Upper lobe of right lung (tissue), 1 donor: Measurements from ENCODE around the gene GRM5. TPM values are rescaled to one million over a fixed set of nuclear protein-coding genes. Genes with fewer than 3 reads are reported as not detected.

Source experiments
- ATAC-seq: fragments of 200-7000 bp; cut with Tn5 transposase; one replicate; pipeline ENCODE4 v1.9.1; 2020; ENCODE audit warnings: mild to moderate bottlenecking, moderate library complexity
- DNase-seq: peaks from one replicate; pipeline ENCODE4 v3.0.0-alpha.2; 2020
- H3K27ac ChIP-seq: fragments of 200-600 bp; one replicate; pipeline ENCODE4 v1.8.0; 2022
- H3K27me3 ChIP-seq: fragments of 200-600 bp; one replicate; pipeline ENCODE4 v1.8.0; 2022; ENCODE audit warnings: mild to moderate bottlenecking
- H3K36me3 ChIP-seq: fragments of 200-600 bp; one replicate; pipeline ENCODE4 v1.8.0; 2022
- H3K4me1 ChIP-seq: fragments of 200-600 bp; one replicate; pipeline ENCODE4 v1.8.0; 2022
- H3K4me3 ChIP-seq: fragments of 200-600 bp; one replicate; pipeline ENCODE4 v1.8.0; 2022; ENCODE audit warnings: mild to moderate bottlenecking
- H3K9me3 ChIP-seq: fragments of 200-600 bp; one replicate; pipeline ENCODE4 v1.8.0; 2022
- intact Hi-C: fragments of 100-400 bp; cut with DNase I; formaldehyde crosslinking; loops from one replicate; pipeline ENCODE4 v1.11.0; 2022
- total RNA-seq: library from RNA; stranded (reverse); fragmentation: NEBNext Ultra II Directional; extraction: Animal tissue kit (Norgen Biotek cat#: 25700); gene quantifications from one replicate; pipeline ENCODE4 v1.2.1, GENCODE V29; 2021
- TF ChIP-seq, protein P1 (sequence below): fragments of 200-600 bp; IDR thresholded peaks from one replicate; pipeline ENCODE4 v1.8.0; 2022; ENCODE audit warnings: antibody characterized with exemption
- donor health status: DM: no; HTN: yes; CAD: no; lungs with severe emphysema.

The GRM5 gene
- total RNA-seq, 1 donor from 2014 or later: 0.06 TPM

DNA sequence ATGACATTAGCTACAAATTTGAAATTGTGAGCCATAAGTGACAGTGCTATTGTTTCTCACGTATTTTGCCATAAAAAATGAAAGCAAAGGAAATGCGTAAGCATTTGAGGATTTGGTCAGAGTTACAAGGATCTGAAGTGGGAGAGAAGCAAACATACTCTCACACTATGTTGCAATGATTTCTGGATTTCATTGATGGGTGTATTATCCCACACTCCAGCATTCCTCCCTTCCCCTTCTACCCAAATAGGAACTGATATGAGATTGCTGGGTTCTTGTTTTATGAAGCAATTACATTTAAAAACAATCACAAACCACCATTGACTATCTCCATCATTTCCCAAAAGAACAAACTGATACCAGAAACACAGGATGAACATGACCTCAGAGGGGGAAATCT is 414.2 kb downstream of the GRM5 start:
- ATAC-seq (no peak), DNase-seq (no peak)
- no peaks in the 10 kb centered on the region for H3K9me3 ChIP-seq

DNA sequence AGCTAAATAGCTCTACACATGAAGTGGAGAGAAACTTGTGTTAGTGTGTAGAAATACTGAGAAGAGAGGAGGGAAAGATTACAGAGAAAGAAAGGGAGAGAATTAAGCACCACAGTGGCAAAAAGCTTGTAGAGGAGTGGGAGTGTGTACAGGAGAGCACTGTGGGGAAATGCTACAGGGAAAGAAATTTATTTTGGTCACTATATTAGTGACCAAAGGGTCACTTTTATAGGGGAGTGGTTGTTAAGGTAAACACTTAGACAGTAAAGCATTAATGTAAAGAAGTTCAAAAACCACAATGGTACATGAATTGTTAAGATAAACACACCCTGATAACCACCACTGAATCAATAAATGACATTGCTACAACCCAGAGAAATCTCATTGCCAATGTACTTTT is 421.1 kb downstream of the GRM5 start:
- no peaks in the 10 kb centered on the region for H3K27me3 ChIP-seq
- TF ChIP-seq, protein P1, sequence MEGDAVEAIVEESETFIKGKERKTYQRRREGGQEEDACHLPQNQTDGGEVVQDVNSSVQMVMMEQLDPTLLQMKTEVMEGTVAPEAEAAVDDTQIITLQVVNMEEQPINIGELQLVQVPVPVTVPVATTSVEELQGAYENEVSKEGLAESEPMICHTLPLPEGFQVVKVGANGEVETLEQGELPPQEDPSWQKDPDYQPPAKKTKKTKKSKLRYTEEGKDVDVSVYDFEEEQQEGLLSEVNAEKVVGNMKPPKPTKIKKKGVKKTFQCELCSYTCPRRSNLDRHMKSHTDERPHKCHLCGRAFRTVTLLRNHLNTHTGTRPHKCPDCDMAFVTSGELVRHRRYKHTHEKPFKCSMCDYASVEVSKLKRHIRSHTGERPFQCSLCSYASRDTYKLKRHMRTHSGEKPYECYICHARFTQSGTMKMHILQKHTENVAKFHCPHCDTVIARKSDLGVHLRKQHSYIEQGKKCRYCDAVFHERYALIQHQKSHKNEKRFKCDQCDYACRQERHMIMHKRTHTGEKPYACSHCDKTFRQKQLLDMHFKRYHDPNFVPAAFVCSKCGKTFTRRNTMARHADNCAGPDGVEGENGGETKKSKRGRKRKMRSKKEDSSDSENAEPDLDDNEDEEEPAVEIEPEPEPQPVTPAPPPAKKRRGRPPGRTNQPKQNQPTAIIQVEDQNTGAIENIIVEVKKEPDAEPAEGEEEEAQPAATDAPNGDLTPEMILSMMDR: no peak
- DNase-seq (no peak), ATAC-seq (no peak)
- intact Hi-C loops: no loop called here
- no peak overlapping the region for H3K4me3 ChIP-seq
- no peak overlapping the region for H3K27ac ChIP-seq
- H3K9me3 ChIP-seq: no peaks in the 10 kb centered on the region
- H3K4me1 ChIP-seq: no peaks in the 10 kb centered on the region
- H3K36me3 ChIP-seq: no peaks in the 10 kb centered on the region

More for the DNA sequence above, 414.2 kb downstream of the GRM5 start:
- Histone ChIP-seq H3K27me3 (no peaks in the 10 kb centered on the region), H3K36me3 (no peaks in the 10 kb centered on the region), H3K4me1 (no peaks in the 10 kb centered on the region), H3K27ac (no peak overlapping the region), H3K4me3 (no peak overlapping the region)
- TF ChIP-seq, protein P1: no peak
- intact Hi-C loops: no loop called here

DNA sequence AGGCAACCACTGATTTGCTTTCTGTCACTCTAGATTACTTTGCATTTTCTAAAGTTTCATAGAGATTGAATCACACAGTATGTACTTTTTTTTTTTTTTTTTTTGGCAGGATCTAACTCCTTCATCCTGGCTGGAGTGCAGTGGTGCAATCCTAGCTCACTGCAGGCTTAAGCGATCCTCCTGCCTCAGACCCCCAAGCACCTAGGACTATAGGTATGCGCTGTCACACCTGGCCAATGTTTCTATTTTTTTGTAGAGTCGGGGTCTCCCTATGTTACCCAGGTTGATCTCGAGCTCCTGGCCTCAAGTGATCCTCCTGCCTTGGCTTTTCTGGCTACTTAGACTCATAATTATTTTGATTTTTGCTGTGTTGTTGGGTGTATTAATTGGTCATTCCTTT is 433.6 kb downstream of the GRM5 start:
- Histone ChIP-seq H3K27ac (no peak overlapping the region), H3K9me3 (no peaks in the 10 kb centered on the region), H3K4me1 (no peaks in the 10 kb centered on the region), H3K36me3 (no peaks in the 10 kb centered on the region), H3K27me3 (no peaks in the 10 kb centered on the region), H3K4me3 (no peak overlapping the region)
- intact Hi-C loops: no loop called here
- ATAC-seq: no peak
- TF ChIP-seq, protein P1: no peak
- no peak for DNase-seq

DNA sequence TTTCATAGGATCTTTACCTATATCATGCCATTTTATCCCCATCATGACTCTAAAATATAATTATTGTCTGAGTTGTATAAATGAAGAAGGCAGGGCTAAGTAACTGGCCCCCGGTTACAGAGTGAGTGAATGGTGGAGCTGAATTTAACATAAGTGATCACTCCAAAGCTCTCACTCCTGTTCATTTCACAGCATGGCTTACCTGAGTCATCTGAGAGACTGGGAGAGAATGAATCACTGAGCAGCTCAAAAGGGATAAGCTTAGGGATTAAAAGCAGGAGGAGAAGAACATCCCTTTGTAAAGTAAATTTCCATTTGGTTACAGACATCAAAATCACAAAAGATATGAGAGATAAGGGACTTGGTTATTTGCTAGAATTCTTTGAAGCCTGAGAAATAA is 434.3 kb downstream of the GRM5 start:
- Histone ChIP-seq H3K9me3 (no peaks in the 10 kb centered on the region), H3K27ac (no peak overlapping the region), H3K4me3 (no peak overlapping the region), H3K4me1 (no peaks in the 10 kb centered on the region), H3K36me3 (no peaks in the 10 kb centered on the region), H3K27me3 (no peaks in the 10 kb centered on the region)
- TF ChIP-seq, protein P1: no peak
- intact Hi-C loops: no loop called here
- DNase-seq (no peak), ATAC-seq (no peak)

DNA sequence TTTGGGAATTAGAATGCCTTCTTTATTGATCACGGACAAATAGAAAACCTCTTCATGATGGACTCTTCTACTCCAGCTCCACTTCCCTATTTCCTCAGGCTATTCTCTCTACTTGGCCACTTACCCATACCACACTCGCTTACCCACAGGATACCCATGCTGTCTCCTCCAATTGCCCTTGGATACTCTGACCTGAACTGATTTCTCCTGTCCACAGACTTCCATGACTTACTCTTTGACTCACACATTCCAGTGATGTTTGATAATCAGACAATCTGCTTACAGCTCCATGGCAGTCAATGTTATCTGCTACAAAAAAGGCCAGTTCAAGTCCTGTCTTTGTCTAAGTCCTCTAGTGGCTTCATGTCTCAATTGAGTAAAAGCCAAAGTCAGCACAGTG is 436.3 kb downstream of the GRM5 start:
- no peak for DNase-seq
- H3K27me3 ChIP-seq: no peaks in the 10 kb centered on the region
- H3K4me3 ChIP-seq: no peak overlapping the region
- H3K4me1 ChIP-seq: no peaks in the 10 kb centered on the region
- no peaks in the 10 kb centered on the region for H3K36me3 ChIP-seq
- H3K27ac ChIP-seq: no peak overlapping the region
- intact Hi-C loops: no loop called here
- TF ChIP-seq, protein P1: no peak
- ATAC-seq: no peak
- no peaks in the 10 kb centered on the region for H3K9me3 ChIP-seq

DNA sequence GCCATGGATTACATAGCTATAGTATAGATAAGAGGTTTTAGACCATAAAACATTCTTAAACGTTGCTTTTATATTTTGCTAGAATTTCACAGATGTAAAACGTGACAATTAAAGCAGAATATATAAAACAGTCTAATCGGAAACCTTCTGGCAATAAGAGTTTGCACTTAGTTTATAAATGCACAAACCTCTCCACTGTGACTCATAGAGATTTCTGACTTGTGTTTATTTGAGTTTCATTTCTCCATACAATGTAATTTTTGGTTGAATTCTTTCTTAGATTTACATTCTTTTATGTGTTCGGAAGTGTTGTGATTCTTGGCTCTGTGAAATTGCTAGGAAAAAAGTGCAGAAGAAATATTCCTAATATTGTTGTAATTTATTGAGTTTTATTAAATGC is 439.6 kb downstream of the GRM5 start:
- TF ChIP-seq, protein P1: no peak
- ATAC-seq (no peak), DNase-seq (no peak)
- H3K27ac ChIP-seq: no peak overlapping the region
- intact Hi-C loops: no loop called here
- H3K4me1 ChIP-seq: no peaks in the 10 kb centered on the region
- H3K9me3 ChIP-seq: no peaks in the 10 kb centered on the region
- H3K27me3 ChIP-seq: no peaks in the 10 kb centered on the region
- no peak overlapping the region for H3K4me3 ChIP-seq
- no peaks in the 10 kb centered on the region for H3K36me3 ChIP-seq
